Gastrocnemius medialis (tissue), 4 donors: Measurements from ENCODE around the gene KMT2A. TPM values are rescaled to one million over a fixed set of nuclear protein-coding genes. Genes with fewer than 3 reads are reported as not detected.

Experiments used
- ATAC-seq, 2 donors: fragments of 150-250 bp; one replicate each; pipeline ENCODE4 v1.9.1; 2016
- DNase-seq, 2 donors: peaks; one replicate each; pipeline ENCODE4 v3.0.0-alpha.2; 2019
- H3K27ac ChIP-seq, 4 donors: fragments of 200-600 bp; sonication (generic); 1 replicate in 1 of 4; 2 replicates in 3 of 4; pipeline ENCODE4 v1.5.1; 2016 to 2018; ENCODE audit warnings: mild to moderate bottlenecking in 2 of 4, moderate library complexity in 1 of 4
- H3K27me3 ChIP-seq, 3 donors: fragments of 200-600 bp; sonication (generic) in 2 of 3; 1 replicate in 1 of 3; 2 replicates in 2 of 3; pipeline versions ENCODE4 v1.5.1 to v1.6.0; 2016 to 2019; ENCODE audit warnings: mild to moderate bottlenecking in 1 of 3, moderate library complexity in 1 of 3
- H3K36me3 ChIP-seq, 2 donors: fragments of 200-600 bp; sonication (generic) in 1 of 2; one replicate each; pipeline ENCODE4 v1.5.1; 2017 to 2018
- H3K4me1 ChIP-seq, 2 donors: fragments of 200-600 bp; sonication (generic) in 1 of 2; one replicate each; pipeline ENCODE4 v1.5.1; 2016 to 2017; ENCODE audit warnings: mild to moderate bottlenecking in 2 of 2
- H3K4me3 ChIP-seq, 4 donors: fragments of 200-600 bp; sonication (generic) in 3 of 4; 1 replicate in 1 of 4; 2 replicates in 3 of 4; pipeline ENCODE4 v1.5.1; 2016 to 2019; ENCODE audit warnings: mild to moderate bottlenecking in 2 of 4
- H3K9me3 ChIP-seq, 3 donors: fragments of 200-600 bp; sonication (generic) in 2 of 3; 1 replicate in 1 of 3; 2 replicates in 2 of 3; pipeline ENCODE4 v1.5.1; 2016 to 2019
- POLR2A ChIP-seq, 2 donors: fragments of 450-650 bp; IDR thresholded peaks; one replicate each; pipeline ENCODE4 v1.6.1; 2017; ENCODE audit warnings: antibody characterized with exemption in 2 of 2, mild to moderate bottlenecking in 2 of 2, moderate library complexity in 2 of 2
- in situ Hi-C, 4 donors: fragments of 200-750 bp; cut with MboI; loops; one replicate each; pipeline versions ENCODE4 v1.15.0 to v1.8.0; 2017; ENCODE audit warnings: low sequenced_read_pairs in 4 of 4
- intact Hi-C: fragments of 100-400 bp; cut with DNase I; formaldehyde crosslinking; loops from one replicate; pipeline ENCODE4 v1.15.1; 2023; ENCODE audit warnings: low total_unique reads
- total RNA-seq, 4 donors: library from RNA; depleted of rRNA; stranded (reverse); fragments of >200 nt; gene quantifications; one replicate each; pipeline versions ENCODE4 v1.1.0 to v1.2.3, GENCODE V29; 2016
- TF ChIP-seq, protein P1 (sequence below), 5 experiments: fragments of 450-650 bp in 3 of 5; fragments of 200-600 bp in 2 of 5; sonication (generic) in 2 of 5; IDR thresholded peaks in 4 of 5; conservative IDR thresholded peaks in 1 of 5; 1 replicate in 4 of 5; 2 replicates in 1 of 5; pipeline ENCODE4 v1.5.1; 2016 to 2019; ENCODE audit warnings: antibody characterized with exemption in 5 of 5, mild to moderate bottlenecking in 3 of 5, moderate library complexity in 3 of 5

The KMT2A gene
- total RNA-seq, 4 donors from 2014 or later, result 24.3 to 55.6 (median 27.9) TPM

DNA sequence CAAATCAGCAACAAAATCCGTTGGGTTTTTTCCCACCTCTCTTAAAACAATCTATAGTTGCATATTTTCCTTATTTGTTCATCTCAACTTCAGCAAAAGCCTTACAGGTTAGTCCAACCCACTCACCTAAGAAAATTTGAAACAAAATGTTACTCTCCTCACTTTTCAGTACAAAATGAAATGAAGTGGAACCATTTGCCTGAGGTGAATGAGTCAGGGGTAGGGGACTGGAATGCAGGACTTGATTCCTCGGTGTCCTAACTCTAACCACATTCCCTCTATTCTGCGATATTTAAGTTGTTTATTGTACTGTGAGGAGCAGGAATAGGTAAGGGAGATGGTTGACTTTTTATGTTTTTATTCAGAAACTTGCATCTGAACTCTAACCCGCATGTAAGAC is 18.5 kb upstream of the KMT2A start:
- TF ChIP-seq, protein P1, sequence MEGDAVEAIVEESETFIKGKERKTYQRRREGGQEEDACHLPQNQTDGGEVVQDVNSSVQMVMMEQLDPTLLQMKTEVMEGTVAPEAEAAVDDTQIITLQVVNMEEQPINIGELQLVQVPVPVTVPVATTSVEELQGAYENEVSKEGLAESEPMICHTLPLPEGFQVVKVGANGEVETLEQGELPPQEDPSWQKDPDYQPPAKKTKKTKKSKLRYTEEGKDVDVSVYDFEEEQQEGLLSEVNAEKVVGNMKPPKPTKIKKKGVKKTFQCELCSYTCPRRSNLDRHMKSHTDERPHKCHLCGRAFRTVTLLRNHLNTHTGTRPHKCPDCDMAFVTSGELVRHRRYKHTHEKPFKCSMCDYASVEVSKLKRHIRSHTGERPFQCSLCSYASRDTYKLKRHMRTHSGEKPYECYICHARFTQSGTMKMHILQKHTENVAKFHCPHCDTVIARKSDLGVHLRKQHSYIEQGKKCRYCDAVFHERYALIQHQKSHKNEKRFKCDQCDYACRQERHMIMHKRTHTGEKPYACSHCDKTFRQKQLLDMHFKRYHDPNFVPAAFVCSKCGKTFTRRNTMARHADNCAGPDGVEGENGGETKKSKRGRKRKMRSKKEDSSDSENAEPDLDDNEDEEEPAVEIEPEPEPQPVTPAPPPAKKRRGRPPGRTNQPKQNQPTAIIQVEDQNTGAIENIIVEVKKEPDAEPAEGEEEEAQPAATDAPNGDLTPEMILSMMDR (IDR thresholded peaks at IDR 0.05 in 4 of 5, conservative IDR thresholded peaks at IDR 0.05 in 1 of 5), result no peak
- TF ChIP-seq POLR2A (IDR thresholded peaks at IDR 0.05), result no peak
- in situ Hi-C loops (no loop called here), intact Hi-C loops (no loop called here)
- H3K9me3 ChIP-seq, result no peaks in the 10 kb centered on the region
- ATAC-seq (no peak), DNase-seq (no peak)
- H3K4me3 ChIP-seq, result no peak overlapping the region
- peaks cover 0 to 5% of the 10 kb centered on the region in 2 donors for H3K4me1 ChIP-seq
- no peak overlapping the region for H3K27ac ChIP-seq
- peaks cover 0 to 14% of the 10 kb centered on the region in 2 donors for H3K36me3 ChIP-seq
- no peaks in the 10 kb centered on the region for H3K27me3 ChIP-seq

DNA sequence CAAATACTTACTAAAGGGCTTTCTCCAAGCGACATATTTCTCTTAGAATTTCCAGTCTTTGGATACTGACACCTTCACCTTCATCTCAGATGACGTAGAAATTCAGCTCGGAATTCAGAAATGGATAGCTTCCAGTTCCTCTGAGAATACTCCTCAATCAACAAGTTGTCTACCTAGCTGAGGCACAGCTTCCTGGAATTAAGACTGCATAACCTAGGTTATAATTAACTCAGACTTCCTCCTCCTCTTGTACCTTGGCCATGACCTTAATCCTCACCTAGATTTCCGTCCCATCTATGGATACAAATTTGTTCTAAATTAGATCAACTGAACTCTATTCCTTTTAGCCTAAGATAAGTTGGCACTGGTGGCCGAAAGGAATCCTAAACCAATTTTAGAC is 17.5 kb upstream of the KMT2A start:
- intact Hi-C loops (no loop called here), in situ Hi-C loops (no loop called here)
- DNase-seq (no peak), ATAC-seq (no peak)
- Histone ChIP-seq H3K36me3 (peaks cover 0 to 10% of the 10 kb centered on the region in 2 donors), H3K27me3 (no peaks in the 10 kb centered on the region), H3K4me3 (no peak overlapping the region), H3K27ac (no peak overlapping the region), H3K4me1 (peaks cover 0 to 5% of the 10 kb centered on the region in 2 donors), H3K9me3 (no peaks in the 10 kb centered on the region)
- TF ChIP-seq, protein P1 (IDR thresholded peaks at IDR 0.05 in 4 of 5, conservative IDR thresholded peaks at IDR 0.05 in 1 of 5), result no peak
- TF ChIP-seq POLR2A (IDR thresholded peaks at IDR 0.05), result no peak

DNA sequence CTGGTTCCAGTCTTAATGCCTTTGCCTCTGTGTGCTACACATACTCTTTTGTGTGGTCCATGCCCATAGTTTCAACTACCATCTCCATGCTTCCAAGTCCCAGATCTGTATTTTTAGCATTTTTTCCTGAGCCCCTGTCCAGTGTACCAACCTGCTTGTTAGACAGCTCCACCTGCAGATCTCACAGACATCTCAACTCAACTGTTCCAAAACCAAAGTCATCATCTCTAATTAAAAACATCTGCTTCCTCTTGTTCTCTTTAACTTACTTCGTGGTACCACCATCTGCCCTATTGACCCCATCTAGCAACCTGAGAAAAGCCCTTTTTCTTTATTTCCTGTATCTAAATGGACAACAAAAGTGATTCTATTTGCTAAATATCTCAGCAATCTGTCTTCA is 8.6 kb upstream of the KMT2A start:
- DNase-seq (no peak), ATAC-seq (no peak)
- H3K36me3 ChIP-seq, result no peaks in the 10 kb centered on the region
- H3K4me1 ChIP-seq, result no peaks in the 10 kb centered on the region
- intact Hi-C loops, result no loop called here
- H3K27ac ChIP-seq, result no peak overlapping the region
- H3K4me3 ChIP-seq, result no peak overlapping the region
- no peaks in the 10 kb centered on the region for H3K27me3 ChIP-seq
- H3K9me3 ChIP-seq, result no peaks in the 10 kb centered on the region
- in situ Hi-C loops, result no loop called here
- TF ChIP-seq POLR2A (IDR thresholded peaks at IDR 0.05), result no peak
- TF ChIP-seq, protein P1 (IDR thresholded peaks at IDR 0.05 in 4 of 5, conservative IDR thresholded peaks at IDR 0.05 in 1 of 5), result no peak

DNA sequence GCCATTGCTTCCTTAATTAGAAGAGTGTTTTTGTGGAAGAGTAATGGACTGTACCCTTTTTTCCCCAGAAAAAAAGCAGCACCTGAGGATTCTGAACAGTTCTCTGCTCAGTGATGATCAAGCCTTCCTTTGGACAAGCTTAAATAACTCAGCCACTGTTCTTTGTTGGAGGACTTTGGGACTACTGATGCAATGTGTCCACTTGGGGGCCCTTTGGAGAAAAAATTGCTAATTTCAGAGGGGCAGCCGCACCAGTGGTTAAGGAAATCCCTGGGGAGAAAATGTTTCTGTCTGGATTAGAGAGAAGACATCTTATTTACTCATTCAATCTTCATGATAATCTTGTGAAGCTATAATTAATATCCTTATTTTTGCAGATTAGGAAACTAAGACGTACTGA is 5.3 kb upstream of the KMT2A start:
- in situ Hi-C loops, result no loop called here
- TF ChIP-seq, protein P1 (IDR thresholded peaks at IDR 0.05 in 4 of 5, conservative IDR thresholded peaks at IDR 0.05 in 1 of 5), result no peak
- no peak for TF ChIP-seq POLR2A (IDR thresholded peaks at IDR 0.05)
- intact Hi-C loops, result no loop called here
- Histone ChIP-seq H3K27me3 (no peaks in the 10 kb centered on the region), H3K36me3 (no peaks in the 10 kb centered on the region), H3K9me3 (no peaks in the 10 kb centered on the region), H3K27ac (no peak overlapping the region), H3K4me1 (peaks cover 6 to 15% of the 10 kb centered on the region in 2 donors), H3K4me3 (no peak overlapping the region)
- ATAC-seq, result no peak
- no peak for DNase-seq

DNA sequence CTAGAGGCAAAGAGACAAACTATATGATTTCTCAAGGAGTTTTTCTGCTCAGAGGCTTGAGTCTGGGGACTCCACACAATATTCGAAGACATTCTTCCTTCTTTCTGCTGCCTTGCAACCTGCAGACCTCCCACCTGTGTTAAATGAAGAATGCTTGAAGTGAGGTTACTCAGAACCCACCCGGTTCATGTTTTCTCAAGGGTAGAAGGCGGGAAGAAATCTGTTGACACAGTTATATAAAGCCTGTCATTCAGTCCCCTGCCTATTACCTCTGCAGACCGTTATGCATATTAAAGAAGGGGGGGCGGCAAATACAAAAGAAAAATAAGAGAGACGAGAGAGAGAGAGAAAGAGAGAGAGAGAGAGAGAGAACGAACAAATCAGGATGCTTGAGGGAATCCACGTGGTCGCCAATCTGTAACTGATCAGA is 2.2 kb upstream of the KMT2A start:
- no peaks in the 10 kb centered on the region for H3K9me3 ChIP-seq
- H3K4me1 ChIP-seq, result peaks cover 22 to 40% of the 10 kb centered on the region in 2 donors
- intact Hi-C loops (no loop called here), in situ Hi-C loops (no loop called here)
- H3K27me3 ChIP-seq, result no peaks in the 10 kb centered on the region
- no peak overlapping the region for H3K27ac ChIP-seq
- no peak for ATAC-seq
- no peak for DNase-seq
- no peaks in the 10 kb centered on the region for H3K36me3 ChIP-seq
- TF ChIP-seq POLR2A (IDR thresholded peaks at IDR 0.05), result no peak
- TF ChIP-seq, protein P1 (IDR thresholded peaks at IDR 0.05 in 4 of 5, conservative IDR thresholded peaks at IDR 0.05 in 1 of 5), result no peak
- peak overlapping the region; percentile 92 to 97 (median 96) for H3K4me3 ChIP-seq
